Thymus (tissue), 11 donors: ENCODE results near the gene TMEM9. TPM values are rescaled to one million over a fixed set of nuclear protein-coding genes. Genes with fewer than 3 reads are reported as not detected.

Source experiments
- DNase-seq, 9 donors: peaks; one replicate each; pipeline ENCODE4 v3.0.0-alpha.2; 2013; ENCODE audit warnings: low spot score in 9 of 9, low read depth in 6 of 9, missing footprints in 1 of 9
- H3K27ac ChIP-seq, 2 donors: one replicate each; pipeline ENCODE4 v1.5.1; 2013; ENCODE audit warnings: control low read depth in 1 of 2, low read depth in 1 of 2, low read length in 1 of 2, mild to moderate bottlenecking in 1 of 2, moderate library complexity in 1 of 2
- H3K27me3 ChIP-seq, 2 donors: one replicate each; pipeline ENCODE4 v1.5.1; 2013; ENCODE audit warnings: low read length in 1 of 2; ENCODE audit not compliant: control insufficient read depth in 2 of 2, insufficient read depth in 1 of 2
- H3K36me3 ChIP-seq, 2 donors: one replicate each; pipeline ENCODE4 v1.5.1; 2013; ENCODE audit warnings: low read length in 1 of 2, mild to moderate bottlenecking in 1 of 2, moderate library complexity in 1 of 2; ENCODE audit not compliant: control insufficient read depth in 2 of 2, insufficient read depth in 2 of 2
- H3K4me1 ChIP-seq, 2 donors: one replicate each; pipeline ENCODE4 v1.5.1; 2013; ENCODE audit warnings: low read length in 2 of 2; ENCODE audit not compliant: control insufficient read depth in 2 of 2, insufficient read depth in 2 of 2
- H3K4me3 ChIP-seq, 2 donors: one replicate each; pipeline ENCODE4 v1.5.1; 2013; ENCODE audit warnings: low read length in 2 of 2, control low read depth in 1 of 2, mild to moderate bottlenecking in 1 of 2
- H3K9me3 ChIP-seq, 2 donors: one replicate each; pipeline ENCODE4 v1.5.1; 2013; ENCODE audit warnings: low read length in 1 of 2, mild to moderate bottlenecking in 1 of 2; ENCODE audit not compliant: control insufficient read depth in 2 of 2, insufficient read depth in 1 of 2
- WGBS: extraction: QIAGEN DNeasy Blood & Tissue Kit; methylation state at CpG from one replicate; pipeline ENCODE4 v1.1.7; 2013; 5-methylcytosine and 5-hydroxymethylcytosine counted together
- polyA plus RNA-seq: library from polyadenylated mRNA; stranded (reverse); fragments of 200-250 nt; gene quantifications from one replicate; pipeline ENCODE4 v1.2.3, GENCODE V29; 2013
- total RNA-seq: library from RNA; stranded (reverse); fragments of 120-200 nt; gene quantifications from one replicate; pipeline ENCODE4 v1.2.4, GENCODE V29; 2013
- donor health status: healthy.

The TMEM9 gene
- total and polyA plus RNA-seq, 2 donors: 31.5 to 57.5 TPM

GRCh38 chr1:201111156-201111555 lies 43.1 kb downstream of the TMEM9 start:
- Histone ChIP-seq H3K9me3 (no peaks in the 10 kb centered on the region), H3K4me1 (peaks cover 0 to 10% of the 10 kb centered on the region in 2 donors), H3K27me3 (peaks cover 8 to 43% of the 10 kb centered on the region in 2 donors), H3K27ac (no peak overlapping the region), H3K36me3 (no peaks in the 10 kb centered on the region), H3K4me3 (no peak overlapping the region)
- WGBS: 96% methylated on average over 7 of the region's 7 CpGs
- DNase-seq: no peak

GRCh38 chr1:201110616-201111015 lies 43.7 kb downstream of the TMEM9 start:
- Histone ChIP-seq H3K4me3 (no peak overlapping the region), H3K36me3 (no peaks in the 10 kb centered on the region), H3K27ac (no peak overlapping the region), H3K4me1 (peaks cover 0 to 10% of the 10 kb centered on the region in 2 donors), H3K9me3 (no peaks in the 10 kb centered on the region), H3K27me3 (peaks cover 5 to 38% of the 10 kb centered on the region in 2 donors)
- WGBS: 95% methylated on average over 5 of the region's 5 CpGs
- no peak for DNase-seq

- no peak for DNase-seq
- H3K27ac ChIP-seq: no peak overlapping the region
- peaks cover under 1 to 33% of the 10 kb centered on the region in 2 donors for H3K27me3 ChIP-seq
- no peak overlapping the region for H3K4me3 ChIP-seq
- H3K4me1 ChIP-seq: peaks cover 0 to 10% of the 10 kb centered on the region in 2 donors
- H3K36me3 ChIP-seq: no peaks in the 10 kb centered on the region
- WGBS: 96% methylated on average over 10 of the region's 10 CpGs
- no peaks in the 10 kb centered on the region for H3K9me3 ChIP-seq
Measured at GRCh38 chr1:201110138-201110537, 44.1 kb downstream of the TMEM9 start.

GRCh38 chr1:201109651-201110050 lies 44.6 kb downstream of the TMEM9 start:
- 100% methylated on average over 1 of the region's 1 CpG for WGBS

GRCh38 chr1:201108614-201109013 lies 45.7 kb downstream of the TMEM9 start:
- no peaks in the 10 kb centered on the region for H3K4me1 ChIP-seq
- no peak overlapping the region for H3K27ac ChIP-seq
- H3K27me3 ChIP-seq: peaks cover 0 to 18% of the 10 kb centered on the region in 2 donors
- 96% methylated on average over 1 of the region's 1 CpG for WGBS
- H3K4me3 ChIP-seq: no peak overlapping the region
- H3K9me3 ChIP-seq: no peaks in the 10 kb centered on the region
- no peaks in the 10 kb centered on the region for H3K36me3 ChIP-seq
- no peak for DNase-seq

More at GRCh38 chr1:201109651-201110050, 44.6 kb downstream of the TMEM9 start:
- Histone ChIP-seq H3K27me3 (peaks cover 0 to 28% of the 10 kb centered on the region in 2 donors), H3K36me3 (no peaks in the 10 kb centered on the region), H3K4me3 (no peak overlapping the region), H3K4me1 (peaks cover 0 to 10% of the 10 kb centered on the region in 2 donors), H3K9me3 (no peaks in the 10 kb centered on the region), H3K27ac (no peak overlapping the region)
- DNase-seq: no peak

- no peaks in the 10 kb centered on the region for H3K36me3 ChIP-seq
- no peak overlapping the region for H3K4me3 ChIP-seq
- no peaks in the 10 kb centered on the region for H3K9me3 ChIP-seq
- no peaks in the 10 kb centered on the region for H3K27me3 ChIP-seq
- 95% methylated on average over 5 of the region's 5 CpGs for WGBS
- H3K4me1 ChIP-seq: no peaks in the 10 kb centered on the region
- H3K27ac ChIP-seq: no peak overlapping the region
- DNase-seq: no peak
Measured at GRCh38 chr1:201105688-201106087, 48.6 kb downstream of the TMEM9 start.

DNA sequence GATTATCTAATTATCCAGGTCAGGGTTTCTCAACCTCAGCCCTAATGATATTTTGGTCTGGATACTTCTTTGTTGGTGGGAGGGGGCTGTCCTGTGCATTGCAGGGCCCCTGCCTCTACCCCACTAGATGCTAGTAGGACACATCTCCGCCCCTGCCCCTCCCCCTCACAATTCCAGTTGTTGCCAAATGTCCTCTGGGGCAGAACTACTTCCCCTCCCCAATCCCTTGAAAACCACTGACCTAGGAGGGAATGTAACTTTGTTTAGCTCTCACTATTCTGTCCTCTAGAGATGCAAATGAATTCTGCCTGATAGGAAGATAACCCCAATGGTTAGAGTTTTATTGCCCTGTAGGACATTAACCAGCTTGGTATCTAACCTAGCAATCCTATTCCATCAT lies 50.1 kb downstream of the TMEM9 start:
- Histone ChIP-seq H3K4me1 (no peaks in the 10 kb centered on the region), H3K36me3 (no peaks in the 10 kb centered on the region), H3K27me3 (peaks cover 0 to under 1% of the 10 kb centered on the region in 2 donors), H3K9me3 (no peaks in the 10 kb centered on the region), H3K27ac (no peak overlapping the region), H3K4me3 (no peak overlapping the region)
- WGBS: 98% methylated on average over 1 of the region's 1 CpG
- DNase-seq: no peak

GRCh38 chr1:201103666-201104065 lies 50.6 kb downstream of the TMEM9 start:
- H3K27me3 ChIP-seq: peaks cover 0 to 6% of the 10 kb centered on the region in 2 donors
- 94% methylated on average over 9 of the region's 9 CpGs for WGBS

DNA sequence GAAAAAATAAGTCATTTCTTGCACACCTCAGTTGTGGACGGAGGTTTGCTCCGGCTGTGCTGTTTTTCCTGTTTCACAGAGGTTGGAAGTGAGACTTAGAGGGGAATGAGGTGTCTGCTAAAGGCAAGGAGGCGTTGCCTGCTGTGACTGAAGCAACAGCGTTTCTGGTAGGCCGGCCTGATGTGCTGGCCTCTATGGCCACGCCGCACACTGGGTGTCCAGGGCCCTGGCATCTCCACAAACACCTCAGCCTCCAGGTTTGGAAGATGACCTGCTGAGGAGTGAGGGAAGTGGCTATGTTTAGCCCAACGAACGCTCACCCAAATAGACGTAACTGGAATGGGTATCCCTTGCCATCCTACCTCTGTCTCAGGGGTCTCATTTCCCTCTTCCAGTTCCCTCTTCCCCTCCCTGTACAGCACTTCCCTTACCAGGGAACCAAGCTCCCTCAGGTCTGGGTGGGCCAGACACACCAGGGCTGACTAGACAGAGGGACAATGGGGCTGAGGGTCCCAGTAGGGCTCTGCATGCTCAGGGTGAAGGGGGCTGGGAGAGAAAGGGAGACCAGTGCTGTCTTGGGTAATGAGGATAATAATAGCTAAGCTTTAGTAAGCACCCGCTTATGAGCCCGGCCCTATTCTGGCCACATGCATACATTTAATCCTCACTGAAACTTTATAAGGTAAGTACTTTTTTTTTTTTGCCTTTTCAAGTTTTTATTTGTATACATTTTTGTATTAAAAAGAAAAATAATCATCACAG lies 53.9 kb downstream of the TMEM9 start:
- no peak overlapping the region for H3K27ac ChIP-seq
- WGBS: 97% methylated on average over 12 of the region's 12 CpGs
- no peaks in the 10 kb centered on the region for H3K9me3 ChIP-seq
- no peak overlapping the region for H3K4me3 ChIP-seq
- peaks cover 0 to 11% of the 10 kb centered on the region in 2 donors for H3K27me3 ChIP-seq
- DNase-seq: no peak
- no peaks in the 10 kb centered on the region for H3K36me3 ChIP-seq
- no peaks in the 10 kb centered on the region for H3K4me1 ChIP-seq

More at GRCh38 chr1:201103666-201104065, 50.6 kb downstream of the TMEM9 start:
- Histone ChIP-seq H3K4me3 (no peak overlapping the region), H3K27ac (no peak overlapping the region), H3K9me3 (no peaks in the 10 kb centered on the region), H3K36me3 (no peaks in the 10 kb centered on the region), H3K4me1 (no peaks in the 10 kb centered on the region)
- DNase-seq: no peak
